Body of pancreas (tissue), 4 donors: ENCODE data around the gene TWF2.
A peak's percentile ranks its signal among the peaks of the same experiment; 100 is the strongest.

ENCODE experiments used
- CTCF ChIP-seq, 7 experiments: fragments of 450-650 bp in 4 of 7; fragments of 200-600 bp in 3 of 7; sonication (generic) in 3 of 7; IDR thresholded peaks; one replicate each; pipeline ENCODE4 v1.5.1; 2016 to 2019; ENCODE audit warnings: antibody characterized with exemption in 7 of 7
- POLR2A ChIP-seq, 3 donors: fragments of 450-650 bp; IDR thresholded peaks; one replicate each; pipeline ENCODE4 v1.6.1; 2016; ENCODE audit warnings: antibody characterized with exemption in 3 of 3, mild to moderate bottlenecking in 2 of 3

- TF ChIP-seq CTCF (IDR thresholded peaks at IDR 0.05) (peak in 1 of 7 experiments; percentile 56), POLR2A (IDR thresholded peaks at IDR 0.05) (no peak)
Observed at GRCh38 chr3:52238193-52238760, 681 bp downstream of the TWF2 start.
